Measurements from ENCODE around the gene DNAH17. TPM values are rescaled to one million over a fixed set of nuclear protein-coding genes. Genes with fewer than 3 reads are reported as not detected.

DNAH17 gene
- total and polyA plus RNA-seq, 2 of the 13 experiments (the other 11 are each of a cell fraction or from before 2014, with no cell fraction given), result 0.86 to 1.6 TPM

DNA sequence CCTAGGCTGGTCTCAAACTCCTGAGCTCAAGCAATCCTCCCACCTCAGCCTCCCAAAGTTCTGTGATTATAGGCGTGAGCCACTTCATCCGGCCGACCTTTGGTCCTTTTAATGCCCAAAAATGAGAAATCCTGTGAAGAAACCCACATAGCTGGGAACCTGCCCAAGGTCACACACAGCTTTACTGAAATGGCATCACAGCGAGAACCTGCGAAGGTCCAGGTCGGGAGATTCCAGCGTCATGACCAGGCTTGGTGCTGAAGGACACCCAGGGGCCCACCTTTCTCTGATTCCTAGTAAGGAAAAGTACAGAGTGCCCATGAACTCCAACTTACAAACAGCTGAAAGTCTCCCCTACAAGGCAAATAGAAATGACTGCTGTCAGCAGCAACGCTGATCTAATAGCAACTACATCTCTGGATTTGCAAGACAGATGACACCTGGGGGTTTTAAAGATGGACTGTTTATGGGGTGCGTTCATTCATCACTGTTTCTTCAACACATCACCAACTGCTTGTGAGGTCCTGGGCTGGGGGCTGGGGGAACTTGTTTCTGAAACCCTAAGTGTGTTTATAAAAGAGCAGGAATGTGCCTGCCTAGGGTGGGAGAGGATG lies 24.5 kb upstream of the DNAH17 start (continued):
- TF ChIP-seq SMYD3 (CRISPR knock-in tag; IDR thresholded peaks at IDR 0.05), result peak; percentile 74; the same call in 1 of the 2 replicates
- no peak for TF ChIP-seq KLF13 (CRISPR knock-in tag; IDR thresholded peaks at IDR 0.05)
- 0 out of 2 replicates have a peak, but pooled peaks have one; percentile 77 for TF ChIP-seq ZNF567 (CRISPR knock-in tag; IDR thresholded peaks at IDR 0.05; ENCODE audit: borderline replicate concordance)
- peak; percentile 95 for TF ChIP-seq MEF2D (CRISPR knock-in tag; IDR thresholded peaks at IDR 0.05)
- peak; percentile 84 for TF ChIP-seq ZBTB33 (CRISPR knock-in tag; IDR thresholded peaks at IDR 0.05)
- TF ChIP-seq, protein P1, sequence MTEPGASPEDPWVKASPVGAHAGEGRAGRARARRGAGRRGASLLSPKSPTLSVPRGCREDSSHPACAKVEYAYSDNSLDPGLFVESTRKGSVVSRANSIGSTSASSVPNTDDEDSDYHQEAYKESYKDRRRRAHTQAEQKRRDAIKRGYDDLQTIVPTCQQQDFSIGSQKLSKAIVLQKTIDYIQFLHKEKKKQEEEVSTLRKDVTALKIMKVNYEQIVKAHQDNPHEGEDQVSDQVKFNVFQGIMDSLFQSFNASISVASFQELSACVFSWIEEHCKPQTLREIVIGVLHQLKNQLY (CRISPR knock-in tag; IDR thresholded peaks at IDR 0.05), result peak; percentile 42; the same call in 1 of the 2 replicates
- TF ChIP-seq, protein P2, sequence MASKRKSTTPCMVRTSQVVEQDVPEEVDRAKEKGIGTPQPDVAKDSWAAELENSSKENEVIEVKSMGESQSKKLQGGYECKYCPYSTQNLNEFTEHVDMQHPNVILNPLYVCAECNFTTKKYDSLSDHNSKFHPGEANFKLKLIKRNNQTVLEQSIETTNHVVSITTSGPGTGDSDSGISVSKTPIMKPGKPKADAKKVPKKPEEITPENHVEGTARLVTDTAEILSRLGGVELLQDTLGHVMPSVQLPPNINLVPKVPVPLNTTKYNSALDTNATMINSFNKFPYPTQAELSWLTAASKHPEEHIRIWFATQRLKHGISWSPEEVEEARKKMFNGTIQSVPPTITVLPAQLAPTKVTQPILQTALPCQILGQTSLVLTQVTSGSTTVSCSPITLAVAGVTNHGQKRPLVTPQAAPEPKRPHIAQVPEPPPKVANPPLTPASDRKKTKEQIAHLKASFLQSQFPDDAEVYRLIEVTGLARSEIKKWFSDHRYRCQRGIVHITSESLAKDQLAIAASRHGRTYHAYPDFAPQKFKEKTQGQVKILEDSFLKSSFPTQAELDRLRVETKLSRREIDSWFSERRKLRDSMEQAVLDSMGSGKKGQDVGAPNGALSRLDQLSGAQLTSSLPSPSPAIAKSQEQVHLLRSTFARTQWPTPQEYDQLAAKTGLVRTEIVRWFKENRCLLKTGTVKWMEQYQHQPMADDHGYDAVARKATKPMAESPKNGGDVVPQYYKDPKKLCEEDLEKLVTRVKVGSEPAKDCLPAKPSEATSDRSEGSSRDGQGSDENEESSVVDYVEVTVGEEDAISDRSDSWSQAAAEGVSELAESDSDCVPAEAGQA (IDR thresholded peaks at IDR 0.05; ENCODE audit: low read depth), result peak; percentile 73
- TF ChIP-seq, protein P2 (CRISPR knock-in tag; IDR thresholded peaks at IDR 0.05; ENCODE audit: borderline replicate concordance), result no peak
- peak; percentile 92; the same call in 1 of the 2 replicates for TF ChIP-seq ZNF761 (CRISPR knock-in tag; conservative IDR thresholded peaks at IDR 0.05)
- TF ChIP-seq SP140L (CRISPR knock-in tag; IDR thresholded peaks at IDR 0.05; ENCODE audit: borderline replicate concordance), result 0 out of 2 replicates have a peak, but pooled peaks have one; percentile 32
- TF ChIP-seq HNF4A (CRISPR knock-in tag; IDR thresholded peaks at IDR 0.05), result peak; percentile 98
- TF ChIP-seq MTA3 (CRISPR knock-in tag; IDR thresholded peaks at IDR 0.05), result no peak
- 0 out of 2 replicates have a peak, but pooled peaks have one; percentile 29 for TF ChIP-seq TMF1 (CRISPR knock-in tag; IDR thresholded peaks at IDR 0.05; ENCODE audit: low read depth)
- no peak for TF ChIP-seq NR0B2 (CRISPR knock-in tag; IDR thresholded peaks at IDR 0.05)
- peak; percentile 97 for TF ChIP-seq KDM6A (CRISPR knock-in tag; IDR thresholded peaks at IDR 0.05; ENCODE audit: low read depth)
- TF ChIP-seq ZNF468 (CRISPR knock-in tag; IDR thresholded peaks at IDR 0.05), result no peak
- no peak for TF ChIP-seq ZNF20 (CRISPR knock-in tag; IDR thresholded peaks at IDR 0.05)
- TF ChIP-seq ZNF7 (CRISPR knock-in tag; IDR thresholded peaks at IDR 0.05), result no peak
- no peak for TF ChIP-seq PAWR (CRISPR knock-in tag; IDR thresholded peaks at IDR 0.05; ENCODE audit: borderline replicate concordance)

Data from HepG2 (cell line).